Measurements from ENCODE around the gene BMS1. TPM values are rescaled to one million over a fixed set of nuclear protein-coding genes. Genes with fewer than 3 reads are reported as not detected.

Gene BMS1, protein sequence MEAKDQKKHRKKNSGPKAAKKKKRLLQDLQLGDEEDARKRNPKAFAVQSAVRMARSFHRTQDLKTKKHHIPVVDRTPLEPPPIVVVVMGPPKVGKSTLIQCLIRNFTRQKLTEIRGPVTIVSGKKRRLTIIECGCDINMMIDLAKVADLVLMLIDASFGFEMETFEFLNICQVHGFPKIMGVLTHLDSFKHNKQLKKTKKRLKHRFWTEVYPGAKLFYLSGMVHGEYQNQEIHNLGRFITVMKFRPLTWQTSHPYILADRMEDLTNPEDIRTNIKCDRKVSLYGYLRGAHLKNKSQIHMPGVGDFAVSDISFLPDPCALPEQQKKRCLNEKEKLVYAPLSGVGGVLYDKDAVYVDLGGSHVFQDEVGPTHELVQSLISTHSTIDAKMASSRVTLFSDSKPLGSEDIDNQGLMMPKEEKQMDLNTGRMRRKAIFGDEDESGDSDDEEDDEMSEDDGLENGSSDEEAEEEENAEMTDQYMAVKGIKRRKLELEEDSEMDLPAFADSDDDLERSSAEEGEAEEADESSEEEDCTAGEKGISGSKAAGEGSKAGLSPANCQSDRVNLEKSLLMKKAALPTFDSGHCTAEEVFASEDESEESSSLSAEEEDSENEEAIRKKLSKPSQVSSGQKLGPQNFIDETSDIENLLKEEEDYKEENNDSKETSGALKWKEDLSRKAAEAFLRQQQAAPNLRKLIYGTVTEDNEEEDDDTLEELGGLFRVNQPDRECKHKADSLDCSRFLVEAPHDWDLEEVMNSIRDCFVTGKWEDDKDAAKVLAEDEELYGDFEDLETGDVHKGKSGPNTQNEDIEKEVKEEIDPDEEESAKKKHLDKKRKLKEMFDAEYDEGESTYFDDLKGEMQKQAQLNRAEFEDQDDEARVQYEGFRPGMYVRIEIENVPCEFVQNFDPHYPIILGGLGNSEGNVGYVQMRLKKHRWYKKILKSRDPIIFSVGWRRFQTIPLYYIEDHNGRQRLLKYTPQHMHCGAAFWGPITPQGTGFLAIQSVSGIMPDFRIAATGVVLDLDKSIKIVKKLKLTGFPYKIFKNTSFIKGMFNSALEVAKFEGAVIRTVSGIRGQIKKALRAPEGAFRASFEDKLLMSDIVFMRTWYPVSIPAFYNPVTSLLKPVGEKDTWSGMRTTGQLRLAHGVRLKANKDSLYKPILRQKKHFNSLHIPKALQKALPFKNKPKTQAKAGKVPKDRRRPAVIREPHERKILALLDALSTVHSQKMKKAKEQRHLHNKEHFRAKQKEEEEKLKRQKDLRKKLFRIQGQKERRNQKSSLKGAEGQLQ
- 34.6 and 35.0 TPM in 2 replicates for total RNA-seq (2021; fragmentation: NEBNext Ultra II Directional; extraction: Animal tissue kit (Norgen Biotek cat#: 25700))
- polyA plus RNA-seq (2011; rRNA removed), result 3.7 and 3.8 TPM in 2 replicates
- 8.9 TPM for polyA plus RNA-seq (2011; cell fraction: cytosol; rRNA removed)
- 4.3 TPM for polyA plus RNA-seq (2011; cell fraction: nucleus; rRNA removed)
- 27.0 to 38.8 TPM (median 30.4 TPM) in 4 replicates for polyA plus RNA-seq (2012, experiment 1 of 2)
- polyA plus RNA-seq (2012, experiment 2 of 2), result 1.9 TPM
- 19.3 TPM for polyA plus RNA-seq (2013, experiment 1 of 2)
- 18.9 TPM for polyA plus RNA-seq (2013, experiment 2 of 2)
- 9.8 and 11.1 TPM in 2 replicates for polyA minus RNA-seq (2011; rRNA and poly(A)+ RNA removed)
- 11.5 TPM for polyA minus RNA-seq (2011; cell fraction: cytosol; rRNA and poly(A)+ RNA removed)
- polyA minus RNA-seq (2011; cell fraction: nucleus; rRNA and poly(A)+ RNA removed), result 8.8 TPM
- long read RNA-seq, experiment 1, partial matches to known transcripts, result 16 of 18 reads
- long read RNA-seq, experiment 1, other reads (novel, unspliced or antisense), result 2 of 18 reads
- long read RNA-seq, experiment 2, full-length matches to known transcripts, result 3 of 50 reads
- long read RNA-seq, experiment 2, partial matches to known transcripts, result 43 of 50 reads
- long read RNA-seq, experiment 2, other reads (novel, unspliced or antisense), result 4 of 50 reads

DNA sequence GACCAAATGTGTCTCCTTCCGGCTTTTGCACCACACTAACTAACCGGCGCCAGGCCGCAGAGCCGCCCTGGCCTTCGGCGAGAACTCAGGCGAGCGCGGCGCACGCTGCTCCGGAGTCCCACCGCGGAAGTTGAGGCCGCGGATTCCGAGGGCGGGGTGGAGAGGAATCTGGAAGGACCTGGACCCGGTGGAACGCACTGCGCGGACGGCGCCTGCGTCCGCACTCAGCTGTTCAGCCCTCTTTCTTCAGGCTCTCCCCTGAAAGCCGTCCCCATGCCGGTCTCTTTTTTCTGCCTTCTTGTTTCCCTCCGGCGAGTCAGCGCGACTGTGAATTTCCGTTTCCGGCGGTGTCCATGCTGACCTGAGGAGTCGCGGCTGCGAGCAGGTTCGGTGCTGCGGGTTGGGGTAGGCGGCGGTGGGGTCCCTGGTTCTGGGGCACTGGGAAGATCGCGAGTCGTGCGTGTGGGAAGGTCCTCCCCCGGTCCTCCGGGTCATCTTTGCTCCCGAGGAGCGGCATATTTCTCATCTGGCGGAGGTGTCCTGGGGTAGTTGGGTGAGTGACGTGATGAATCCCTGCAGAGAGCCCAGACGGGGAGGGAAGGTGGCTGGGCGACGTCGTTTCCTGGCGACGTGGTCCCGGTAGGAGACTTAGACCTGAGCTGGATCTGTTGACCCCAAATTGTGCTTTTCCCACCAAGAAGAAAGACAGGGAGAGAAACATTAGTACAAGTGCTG, at the start of gene BMS1:
TSS of gene BMS1 (plus strand) at position 350 of the 735 bp plus-strand sequence. CDS start 1,600 bp downstream, outside the sequence.
- Histone ChIP-seq H4K8ac (ENCODE audit: extremely low read depth, insufficient read depth, low read length) (peak within 1 kb of the TSS; percentile 99), H3K18ac (ENCODE audit: extremely low read depth, low read length) (peak within 1 kb of the TSS; percentile 90), H3K23ac (ENCODE audit: insufficient read length) (no peak within 1 kb of the TSS), H3K23me2 (ENCODE audit: low read depth, low read length) (peaks cover 7% of the 10 kb centered on the region), H3K27ac (ENCODE audit: low read depth, low read length) (peak within 1 kb of the TSS; percentile 95), H3K79me2 (ENCODE audit: control insufficient read depth in 1 of 2, insufficient read depth in 2 of 2, low read length in 2 of 2) (peaks cover 4 to 16% of the 10 kb centered on the region in 2 experiments), H3K4me2 (ENCODE audit: insufficient read depth in 1 of 2, low read depth in 2 of 2, low read length in 2 of 2) (peak within 1 kb of the TSS; percentile 82 to 97), H2BK5ac (ENCODE audit: low read depth, low read length) (peak within 1 kb of the TSS; percentile 93), H4K91ac (replicated peaks; ENCODE audit: insufficient read length, low read length) (peak within 1 kb of the TSS; percentile 4), H3K4me1 (replicated peaks in 1 of 4; ENCODE audit: control insufficient read depth in 3 of 4, insufficient read depth in 4 of 4, low read length in 3 of 4) (no peaks in the 10 kb centered on the region; a peak in 1 of 7 replicates), H2BK15ac (ENCODE audit: low read length) (no peak within 1 kb of the TSS; the same call in 1 of the 2 replicates), H3K56ac (replicated peaks; ENCODE audit: insufficient read length, low read depth, low read length) (peak within 1 kb of the TSS; percentile 42), H3K9ac (replicated peaks in 1 of 4; ENCODE audit: extremely low read depth in 1 of 4, low read depth in 3 of 4, low read length in 3 of 4) (peak within 1 kb of the TSS in 3 of 4 experiments; percentile 89 to 91 (median 90); a peak in 6 of 7 replicates), H3K36me3 (ENCODE audit: control insufficient read depth in 2 of 4, insufficient read depth in 4 of 4, low read length in 3 of 4) (peaks cover 11 to 30% (median 22%) of the 10 kb centered on the region in 4 experiments), H2BK120ac (replicated peaks; ENCODE audit: low read depth, low read length) (no peak within 1 kb of the TSS), H4K20me1 (replicated peaks in 1 of 2; ENCODE audit: control insufficient read depth in 1 of 2, insufficient read depth in 2 of 2, low read length in 2 of 2) (peaks cover 2 to 6% of the 10 kb centered on the region in 2 experiments), H3K27me3 (replicated peaks in 1 of 4; ENCODE audit: control insufficient read depth in 3 of 4, extremely low read depth in 1 of 4, insufficient read depth in 3 of 4, low read length in 3 of 4) (peaks cover 0 to 5% (median 0%) of the 10 kb centered on the region in 4 experiments; a peak in 2 of 7 replicates), H2BK20ac (ENCODE audit: low read length) (no peak within 1 kb of the TSS), H2AFZ (ENCODE audit: low read length) (peak within 1 kb of the TSS; percentile 97), H2BK12ac (ENCODE audit: low read depth, low read length) (no peak within 1 kb of the TSS; the same call in 1 of the 2 replicates), H2AK5ac (ENCODE audit: low read depth, low read length) (no peak within 1 kb of the TSS), H3K4ac (replicated peaks; ENCODE audit: insufficient read length, low read depth, low read length) (no peak within 1 kb of the TSS), H4K5ac (ENCODE audit: insufficient read length, low read depth, low read length) (peak within 1 kb of the TSS; percentile 27), H3K9me3 (ENCODE audit: insufficient read depth in 2 of 2, low read depth in 1 of 2, low read length in 1 of 2) (no peaks in the 10 kb centered on the region), H3K14ac (ENCODE audit: insufficient read length) (no peak within 1 kb of the TSS), H3K4me3 (ENCODE audit: extremely low read depth in 1 of 4, insufficient read depth in 2 of 4, low read depth in 3 of 4, low read length in 4 of 4) (peak within 1 kb of the TSS; percentile 83 to 94 (median 91)), H3K79me1 (ENCODE audit: low read depth, low read length) (no peaks in the 10 kb centered on the region; the same call in 1 of the 2 replicates)
- DNase-seq (ENCODE audit: low read depth in 1 of 2, low spot score in 2 of 2) (peak; percentile 73 to 92), FAIRE-seq (no peak)
- ChIA-PET POLR2A (ENCODE audit: partially characterized antibody) (interaction anchor here (0.6 to 2.6 kb wide), 20 partner anchors 9 to 421 kb away, joined by 3 to 13 read pairs (median 4); no protein-coding TSS in a partner anchor), CTCF (ENCODE audit: partially characterized antibody) (interaction anchor here (0.7 to 3.0 kb wide), 6 partner anchors 18 to 30 kb away, joined by 3 to 11 read pairs (median 4); no protein-coding TSS in a partner anchor)
- 1% methylated on average over 60 of the region's 60 CpGs; no CpG with 5 or more reads in 1 of the 2 experiments for WGBS, 2 experiments (ENCODE audit: extremely low coverage in 1 of 2, insufficient coverage in 1 of 2, insufficient read length in 1 of 2, insufficient replicate concordance in 2 of 2, low coverage in 1 of 2, low lambda C conversion rate in 2 of 2, missing lambda C conversion rate in 1 of 2)
- TF ChIP-seq RXRA (IDR thresholded peaks at IDR 0.05; ENCODE audit: insufficient read depth, low read depth, low read length), result no peak
- peak; percentile 96 for TF ChIP-seq TBP (IDR thresholded peaks at IDR 0.05; ENCODE audit: low read depth, low read length)
- peak; percentile 100 for TF ChIP-seq TAF1 (IDR thresholded peaks at IDR 0.05; ENCODE audit: low read depth, low read length)
